H9 (cell line): ENCODE data around the gene PDF. TPM values are rescaled to one million over a fixed set of nuclear protein-coding genes. Genes with fewer than 3 reads are reported as not detected.

ENCODE experiments used
- DNase-seq: peaks from one replicate; pipeline ENCODE4 v3.0.0-alpha.2; 2017
- H2AFZ ChIP-seq: one replicate; pipeline ENCODE4 v1.6.1; 2013; ENCODE audit warnings: mild to moderate bottlenecking, low read length, control low read depth, moderate library complexity
- H2AK5ac ChIP-seq: 2 replicates; pipeline ENCODE4 v1.6.1; 2013; ENCODE audit warnings: low read length, control low read depth, mixed read lengths; ENCODE audit not compliant: insufficient read length
- H2BK120ac ChIP-seq: one replicate; pipeline ENCODE4 v1.6.1; 2013; ENCODE audit warnings: low read depth, mild to moderate bottlenecking, low read length, control low read depth, inconsistent platforms; ENCODE audit not compliant: poor library complexity, severe bottlenecking
- H2BK12ac ChIP-seq: 2 replicates; pipeline ENCODE4 v1.6.1; 2013; ENCODE audit warnings: low read length, control low read depth, mixed read lengths, low read depth; ENCODE audit not compliant: insufficient read length
- H2BK15ac ChIP-seq: 2 replicates; pipeline ENCODE4 v1.6.1; 2013; ENCODE audit warnings: low read depth, low read length, control low read depth
- H2BK20ac ChIP-seq: one replicate; pipeline ENCODE4 v1.6.1; 2013; ENCODE audit warnings: low read depth, mild to moderate bottlenecking, low read length, control low read depth, inconsistent platforms; ENCODE audit not compliant: poor library complexity, severe bottlenecking
- H2BK5ac ChIP-seq: 2 replicates; pipeline ENCODE4 v1.6.1; 2013; ENCODE audit warnings: low read length, control low read depth, mixed read lengths; ENCODE audit not compliant: insufficient read length
- H3K14ac ChIP-seq: 2 replicates; pipeline ENCODE4 v1.6.1; 2013; ENCODE audit warnings: low read length, control low read depth; ENCODE audit not compliant: insufficient read depth
- H3K18ac ChIP-seq: 2 replicates; pipeline ENCODE4 v1.6.1; 2013; ENCODE audit warnings: low read depth, mild to moderate bottlenecking, mixed read lengths, low read length, control low read depth; ENCODE audit not compliant: insufficient read length
- H3K23ac ChIP-seq: 2 replicates; pipeline ENCODE4 v1.6.1; 2013; ENCODE audit warnings: low read length, control low read depth, mixed read lengths, low read depth; ENCODE audit not compliant: insufficient read length
- H3K23me2 ChIP-seq: 2 replicates; pipeline ENCODE4 v1.6.1; 2013; ENCODE audit warnings: low read depth, mild to moderate bottlenecking, mixed read lengths, low read length, control low read depth; ENCODE audit not compliant: insufficient read length, poor library complexity, severe bottlenecking
- H3K27ac ChIP-seq: 2 replicates; pipeline ENCODE4 v1.5.1; 2013; ENCODE audit warnings: low read length, control low read depth, mixed read lengths, low read depth; ENCODE audit not compliant: insufficient read length
- H3K27me3 ChIP-seq: 2 replicates; pipeline ENCODE4 v1.6.1; 2013; ENCODE audit warnings: low read length, control low read depth, inconsistent platforms; ENCODE audit not compliant: insufficient read depth
- H3K4ac ChIP-seq: 2 replicates; pipeline ENCODE4 v1.6.1; 2013; ENCODE audit warnings: low read depth, mild to moderate bottlenecking, control low read depth, inconsistent platforms, low read length, moderate library complexity
- H3K4me1 ChIP-seq: 2 replicates; pipeline ENCODE4 v1.6.1; 2013; ENCODE audit warnings: low read length, control low read depth, inconsistent platforms; ENCODE audit not compliant: insufficient read depth
- H3K4me2 ChIP-seq: 2 replicates; pipeline ENCODE4 v1.6.1; 2013; ENCODE audit warnings: low read length, control low read depth, mixed read lengths; ENCODE audit not compliant: insufficient read length, insufficient read depth
- H3K56ac ChIP-seq: 2 replicates; pipeline ENCODE4 v1.6.1; 2013; ENCODE audit warnings: low read depth, mild to moderate bottlenecking, mixed read lengths, low read length, control low read depth; ENCODE audit not compliant: insufficient read length
- H3K79me1 ChIP-seq: 2 replicates; pipeline ENCODE4 v1.6.1; 2013; ENCODE audit warnings: low read depth, mild to moderate bottlenecking, moderate library complexity, low read length, control low read depth, inconsistent platforms; ENCODE audit not compliant: insufficient read depth, poor library complexity, severe bottlenecking
- H3K79me2 ChIP-seq: 2 replicates; pipeline ENCODE4 v1.6.1; 2013; ENCODE audit warnings: low read length, control low read depth, inconsistent platforms; ENCODE audit not compliant: insufficient read depth
- H3K9ac ChIP-seq: 2 replicates; pipeline ENCODE4 v1.6.1; 2013; ENCODE audit warnings: low read length, control low read depth, mixed read lengths; ENCODE audit not compliant: insufficient read length; ENCODE audit errors: extremely low read depth
- H3K9me3 ChIP-seq: one replicate; pipeline ENCODE4 v1.6.1; 2013; ENCODE audit warnings: low read depth, low read length, inconsistent platforms; ENCODE audit not compliant: control insufficient read depth
- H3T11ph ChIP-seq: one replicate; pipeline ENCODE4 v1.6.1; 2013; ENCODE audit warnings: mild to moderate bottlenecking, low read length, control low read depth, inconsistent platforms
- H4K20me1 ChIP-seq: one replicate; pipeline ENCODE4 v1.6.1; 2013; ENCODE audit not compliant: control insufficient read depth, insufficient read length, insufficient read depth
- H4K5ac ChIP-seq: 2 replicates; pipeline ENCODE4 v1.6.1; 2013; ENCODE audit warnings: low read depth, mild to moderate bottlenecking, mixed read lengths, low read length, control low read depth; ENCODE audit not compliant: insufficient read length
- H4K8ac ChIP-seq: replicated peaks from 2 replicates; pipeline ENCODE4 v1.6.1; 2013; ENCODE audit warnings: low read length, control low read depth, mixed read lengths, low read depth; ENCODE audit not compliant: insufficient read length
- H4K91ac ChIP-seq: 2 replicates; pipeline ENCODE4 v1.6.1; 2013; ENCODE audit warnings: low read depth, mild to moderate bottlenecking, moderate library complexity, mixed read lengths, low read length, control low read depth; ENCODE audit not compliant: insufficient read length
- H3K27ac Mint-ChIP-seq, 3 experiments: 2 replicates in 2 of 3; 3 replicates in 1 of 3; pipeline ENCODE4 v1.8.0; 2020 to 2021; ENCODE audit warnings: mixed read lengths in 3 of 3, mild to moderate bottlenecking in 1 of 3, moderate library complexity in 1 of 3
- H3K27me3 Mint-ChIP-seq: 2 replicates; pipeline ENCODE4 v1.8.0; 2021; ENCODE audit warnings: low read depth, mild to moderate bottlenecking, moderate library complexity, mixed read lengths
- H3K36me3 Mint-ChIP-seq, 3 experiments: 2 replicates in 2 of 3; 3 replicates in 1 of 3; pipeline ENCODE4 v1.8.0; 2020 to 2021; ENCODE audit warnings: low read depth in 3 of 3, mixed read lengths in 3 of 3; ENCODE audit not compliant: insufficient read depth in 1 of 3
- H3K4me1 Mint-ChIP-seq, 2 experiments: 2 replicates each; pipeline ENCODE4 v1.8.0; 2020; ENCODE audit warnings: mixed read lengths in 2 of 2
- H3K4me3 Mint-ChIP-seq, 2 experiments: 2 replicates in 1 of 2; 3 replicates in 1 of 2; pipeline ENCODE4 v1.8.0; 2020 to 2021; ENCODE audit warnings: mild to moderate bottlenecking in 2 of 2, mixed read lengths in 2 of 2, moderate library complexity in 1 of 2
- H3K9me3 Mint-ChIP-seq, 2 experiments: 2 replicates in 1 of 2; 3 replicates in 1 of 2; pipeline ENCODE4 v1.8.0; 2020; ENCODE audit warnings: mild to moderate bottlenecking in 2 of 2, mixed read lengths in 2 of 2, moderate library complexity in 1 of 2
- WGBS: extraction: QIAGEN DNeasy Blood & Tissue Kit; methylation state at CpG from one replicate; pipeline ENCODE4 v1.1.7; 2013; ENCODE audit warnings: missing lambda C conversion rate, low lambda C conversion rate, mixed read lengths; ENCODE audit not compliant: insufficient read length; ENCODE audit errors: extremely low coverage; 5-methylcytosine and 5-hydroxymethylcytosine counted together
- total RNA-seq: library from RNA; stranded (reverse); gene quantifications from 2 replicates; pipeline ENCODE4 v1.2.1, GENCODE V29; 2021
- TF ChIP-seq, protein P1 (sequence below): fragments of 200-600 bp; sonication (generic); conservative IDR thresholded peaks from 3 replicates; pipeline ENCODE4 v1.8.0; 2021; ENCODE audit warnings: antibody characterized with exemption, mild to moderate bottlenecking

Gene PDF
- total RNA-seq, 1 experiment from 2014 or later: 36.4 TPM

DNA sequence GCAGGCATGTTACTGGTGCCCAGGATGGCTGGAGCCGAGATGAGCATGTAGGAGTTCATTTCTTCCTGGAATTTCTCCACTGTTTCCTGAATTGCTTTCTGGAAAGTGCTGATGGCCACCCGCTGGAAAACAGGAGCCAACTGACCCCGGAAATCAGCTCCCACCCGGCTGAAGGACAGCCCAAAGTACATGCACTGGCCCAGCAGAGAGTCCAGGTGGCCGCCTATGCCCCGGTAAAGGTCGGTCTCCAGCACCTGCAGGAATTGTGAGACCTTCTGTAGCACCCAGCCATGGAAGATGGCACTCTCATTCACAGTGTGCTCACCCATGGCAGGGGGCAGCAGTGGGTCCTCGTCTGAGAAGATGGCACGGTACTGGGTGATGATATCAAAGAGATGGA is 4.3 kb upstream of the PDF start:
- Mint-ChIP-seq H3K4me3 (no peak overlapping the region), H3K27me3 (no peaks in the 10 kb centered on the region; the same call in 1 of the 2 replicates), H3K9me3 (no peaks in the 10 kb centered on the region), H3K27ac (no peak overlapping the region), H3K4me1 (peaks cover 7 to 10% of the 10 kb centered on the region in 2 experiments), H3K36me3 (peaks cover 25 to 56% (median 45%) of the 10 kb centered on the region in 3 experiments; a peak in 6 of 7 replicates)
- no peak overlapping the region for H3K56ac ChIP-seq
- no peak overlapping the region for H2AFZ ChIP-seq
- no peak overlapping the region for H2BK15ac ChIP-seq
- H3K4me1 ChIP-seq: no peaks in the 10 kb centered on the region
- H3K79me2 ChIP-seq: peaks cover under 1% of the 10 kb centered on the region; the same call in 1 of the 2 replicates
- no peak overlapping the region for H2BK5ac ChIP-seq
- no peak overlapping the region for H2BK120ac ChIP-seq
- no peak overlapping the region for H3K27ac ChIP-seq
- H3T11ph ChIP-seq: no peak overlapping the region
- H2AK5ac ChIP-seq: no peak overlapping the region
- H3K23ac ChIP-seq: no peak overlapping the region
- no peak overlapping the region for H2BK20ac ChIP-seq
- TF ChIP-seq, protein P1, sequence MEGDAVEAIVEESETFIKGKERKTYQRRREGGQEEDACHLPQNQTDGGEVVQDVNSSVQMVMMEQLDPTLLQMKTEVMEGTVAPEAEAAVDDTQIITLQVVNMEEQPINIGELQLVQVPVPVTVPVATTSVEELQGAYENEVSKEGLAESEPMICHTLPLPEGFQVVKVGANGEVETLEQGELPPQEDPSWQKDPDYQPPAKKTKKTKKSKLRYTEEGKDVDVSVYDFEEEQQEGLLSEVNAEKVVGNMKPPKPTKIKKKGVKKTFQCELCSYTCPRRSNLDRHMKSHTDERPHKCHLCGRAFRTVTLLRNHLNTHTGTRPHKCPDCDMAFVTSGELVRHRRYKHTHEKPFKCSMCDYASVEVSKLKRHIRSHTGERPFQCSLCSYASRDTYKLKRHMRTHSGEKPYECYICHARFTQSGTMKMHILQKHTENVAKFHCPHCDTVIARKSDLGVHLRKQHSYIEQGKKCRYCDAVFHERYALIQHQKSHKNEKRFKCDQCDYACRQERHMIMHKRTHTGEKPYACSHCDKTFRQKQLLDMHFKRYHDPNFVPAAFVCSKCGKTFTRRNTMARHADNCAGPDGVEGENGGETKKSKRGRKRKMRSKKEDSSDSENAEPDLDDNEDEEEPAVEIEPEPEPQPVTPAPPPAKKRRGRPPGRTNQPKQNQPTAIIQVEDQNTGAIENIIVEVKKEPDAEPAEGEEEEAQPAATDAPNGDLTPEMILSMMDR: no peak
- peaks cover 5% of the 10 kb centered on the region for H3K79me1 ChIP-seq
- no peak overlapping the region for H3K9ac ChIP-seq
- no peak overlapping the region for H3K14ac ChIP-seq
- no peak overlapping the region for H4K8ac ChIP-seq
- no peak overlapping the region for H4K5ac ChIP-seq
- no CpG with 5 or more reads among the region's 9 CpGs for WGBS
- no peaks in the 10 kb centered on the region for H4K20me1 ChIP-seq
- no peak for DNase-seq
- no peak overlapping the region for H2BK12ac ChIP-seq
- no peak overlapping the region for H3K4me2 ChIP-seq
- peaks cover under 1% of the 10 kb centered on the region for H3K23me2 ChIP-seq
- no peak overlapping the region for H3K18ac ChIP-seq
- no peak overlapping the region for H3K4ac ChIP-seq
- H4K91ac ChIP-seq: no peak overlapping the region
- H3K27me3 ChIP-seq: no peaks in the 10 kb centered on the region
- no peaks in the 10 kb centered on the region for H3K9me3 ChIP-seq
